H1 (cell line): ENCODE measurements around the gene PHF14. TPM values are rescaled to one million over a fixed set of nuclear protein-coding genes. Genes with fewer than 3 reads are reported as not detected.

Source experiments
- CTCF ChIA-PET: fragments of 300-600 bp; sonication (Branson Sonifier 250); formaldehyde crosslinking; loops from one replicate; lab custom pipeline; 2021; ENCODE audit not compliant: partially characterized antibody; lab: Charles Lee
- POLR2A ChIA-PET: fragments of 300-600 bp; sonication (Branson Sonifier 250); formaldehyde crosslinking; loops from one replicate; lab custom pipeline; 2021; ENCODE audit warnings: inconsistent platforms; ENCODE audit not compliant: partially characterized antibody; lab: Charles Lee
- DNase-seq, 2 experiments: peaks; one replicate each; pipeline versions ENCODE4 v3.0.0 to v3.0.0-alpha.2; 2010 to 2022; ENCODE audit warnings: low spot score in 2 of 2, low read depth in 1 of 2, mixed read lengths in 1 of 2
- FAIRE-seq: peaks from 2 replicates; lab custom pipeline; 2011; peaks lifted over from hg19 to GRCh38; lab: Jason Lieb, UNC
- H2AFZ ChIP-seq: 2 replicates; pipeline ENCODE4 v1.8.1; 2012; ENCODE audit warnings: low read length, inconsistent platforms
- H2AK5ac ChIP-seq: 2 replicates; pipeline ENCODE4 v1.6.1; 2013; ENCODE audit warnings: low read depth, low read length
- H2BK120ac ChIP-seq: replicated peaks from 2 replicates; pipeline ENCODE3; 2013; ENCODE audit warnings: low read depth, low read length, inconsistent platforms
- H2BK12ac ChIP-seq: 2 replicates; pipeline ENCODE4 v1.6.1; 2013; ENCODE audit warnings: low read depth, low read length
- H2BK15ac ChIP-seq: 2 replicates; pipeline ENCODE4 v1.6.1; 2013; ENCODE audit warnings: low read length
- H2BK20ac ChIP-seq: 2 replicates; pipeline ENCODE4 v1.6.1; 2013; ENCODE audit warnings: low read length
- H2BK5ac ChIP-seq: 2 replicates; pipeline ENCODE4 v1.6.1; 2013; ENCODE audit warnings: low read depth, low read length
- H3K14ac ChIP-seq: 2 replicates; pipeline ENCODE4 v1.6.1; 2013; ENCODE audit warnings: inconsistent platforms; ENCODE audit not compliant: insufficient read length
- H3K18ac ChIP-seq: 2 replicates; pipeline ENCODE4 v1.6.1; 2013; ENCODE audit warnings: low read length; ENCODE audit errors: extremely low read depth
- H3K23ac ChIP-seq: 2 replicates; pipeline ENCODE4 v1.6.1; 2013; ENCODE audit warnings: inconsistent platforms; ENCODE audit not compliant: insufficient read length
- H3K23me2 ChIP-seq: 2 replicates; pipeline ENCODE4 v1.6.1; 2013; ENCODE audit warnings: low read depth, low read length
- H3K27ac ChIP-seq: 2 replicates; pipeline ENCODE4 v1.6.1; 2011; ENCODE audit warnings: low read depth, low read length, inconsistent platforms
- H3K27me3 ChIP-seq, 4 experiments: replicated peaks in 1 of 4; 1 replicate in 1 of 4; 2 replicates in 3 of 4; pipeline versions ENCODE4 v1.6.1 to v1.8.1; 2011 to 2013; ENCODE audit warnings: low read length in 3 of 4, mild to moderate bottlenecking in 3 of 4, inconsistent platforms in 2 of 4, mixed read lengths in 2 of 4, moderate library complexity in 1 of 4; ENCODE audit not compliant: control insufficient read depth in 3 of 4, insufficient read depth in 3 of 4; ENCODE audit errors: extremely low read depth in 1 of 4
- H3K36me3 ChIP-seq, 4 experiments: 2 replicates each; pipeline versions ENCODE4 v1.6.1 to v1.8.1; 2011 to 2013; ENCODE audit warnings: mild to moderate bottlenecking in 4 of 4, low read length in 3 of 4, moderate library complexity in 2 of 4, control low read depth in 1 of 4, inconsistent platforms in 1 of 4; ENCODE audit not compliant: insufficient read depth in 4 of 4, control insufficient read depth in 2 of 4
- H3K4ac ChIP-seq: replicated peaks from 2 replicates; pipeline ENCODE3; 2013; ENCODE audit warnings: low read length, low read depth, mixed read lengths, inconsistent platforms; ENCODE audit not compliant: insufficient read length
- H3K4me1 ChIP-seq, 4 experiments: replicated peaks in 1 of 4; 1 replicate in 1 of 4; 2 replicates in 3 of 4; pipeline versions ENCODE4 v1.6.1 to v1.8.1; 2011 to 2013; ENCODE audit warnings: low read length in 3 of 4, inconsistent platforms in 2 of 4, mixed read lengths in 1 of 4; ENCODE audit not compliant: insufficient read depth in 4 of 4, control insufficient read depth in 3 of 4
- H3K4me2 ChIP-seq, 2 experiments: 2 replicates each; pipeline versions ENCODE4 v1.6.1 to v1.8.1; 2011 to 2013; ENCODE audit warnings: low read depth in 2 of 2, low read length in 2 of 2, control low read depth in 1 of 2, inconsistent platforms in 1 of 2, mild to moderate bottlenecking in 1 of 2; ENCODE audit not compliant: insufficient read depth in 1 of 2
- H3K4me3 ChIP-seq, 4 experiments: fragments of 200-600, 300-600 bp in 1 of 4; sonication (generic), shearing (Covaris generic), sonication (Bioruptor Twin) in 1 of 4; 2 replicates each; pipeline versions ENCODE4 v1.5.1 to v1.8.1; 2011 to 2016; ENCODE audit warnings: low read length in 4 of 4, low read depth in 3 of 4, control low read depth in 2 of 4, inconsistent platforms in 2 of 4, mild to moderate bottlenecking in 2 of 4, mixed read lengths in 1 of 4, moderate library complexity in 1 of 4; ENCODE audit not compliant: insufficient read depth in 2 of 4; ENCODE audit errors: extremely low read depth in 1 of 4
- H3K56ac ChIP-seq: replicated peaks from 2 replicates; pipeline ENCODE3; 2013; ENCODE audit warnings: low read depth, mild to moderate bottlenecking, mixed read lengths, low read length, inconsistent platforms; ENCODE audit not compliant: insufficient read length
- H3K79me1 ChIP-seq: 2 replicates; pipeline ENCODE4 v1.6.1; 2013; ENCODE audit warnings: low read depth, low read length, control low read depth
- H3K79me2 ChIP-seq, 2 experiments: 2 replicates each; pipeline versions ENCODE4 v1.6.1 to v1.8.1; 2012 to 2013; ENCODE audit warnings: low read length in 2 of 2, mild to moderate bottlenecking in 2 of 2, inconsistent platforms in 1 of 2; ENCODE audit not compliant: insufficient read depth in 2 of 2, control insufficient read depth in 1 of 2
- H3K9ac ChIP-seq, 4 experiments: replicated peaks in 1 of 4; 1 replicate in 1 of 4; 2 replicates in 3 of 4; pipeline versions ENCODE4 v1.6.1 to v1.8.1; 2011 to 2013; ENCODE audit warnings: low read depth in 3 of 4, low read length in 3 of 4, control low read depth in 2 of 4, mild to moderate bottlenecking in 2 of 4, moderate library complexity in 2 of 4, inconsistent platforms in 1 of 4; ENCODE audit errors: extremely low read depth in 1 of 4
- H3K9me3 ChIP-seq, 2 experiments: 2 replicates each; pipeline versions ENCODE4 v1.6.1 to v1.8.1; 2012 to 2013; ENCODE audit warnings: mild to moderate bottlenecking in 2 of 2, moderate library complexity in 2 of 2, control low read depth in 1 of 2, inconsistent platforms in 1 of 2, low read depth in 1 of 2, low read length in 1 of 2, mixed read lengths in 1 of 2; ENCODE audit not compliant: insufficient read depth in 2 of 2
- H4K20me1 ChIP-seq, 2 experiments: replicated peaks in 1 of 2; 2 replicates each; pipeline versions ENCODE3 to v1.8.1; 2011 to 2013; ENCODE audit warnings: inconsistent platforms in 2 of 2, low read length in 2 of 2, mild to moderate bottlenecking in 1 of 2; ENCODE audit not compliant: insufficient read depth in 2 of 2, control insufficient read depth in 1 of 2
- H4K5ac ChIP-seq: 2 replicates; pipeline ENCODE4 v1.6.1; 2013; ENCODE audit warnings: low read length, low read depth, mixed read lengths, inconsistent platforms; ENCODE audit not compliant: insufficient read length
- H4K8ac ChIP-seq: 2 replicates; pipeline ENCODE4 v1.8.0; 2013; ENCODE audit warnings: mild to moderate bottlenecking, moderate library complexity, low read length, inconsistent platforms; ENCODE audit not compliant: insufficient read depth; ENCODE audit errors: extremely low read depth
- H4K91ac ChIP-seq: replicated peaks from 2 replicates; pipeline ENCODE3; 2013; ENCODE audit warnings: low read length, mixed read lengths, inconsistent platforms; ENCODE audit not compliant: insufficient read length
- CBX5 ChIP-seq: fragments of 300-800, 300-1000 bp; sonication (generic); IDR thresholded peaks from 2 replicates; pipeline ENCODE4 v1.7.1; 2016; ENCODE audit warnings: antibody characterized with exemption, low read length, low read depth
- CHD2 ChIP-seq: IDR thresholded peaks from 2 replicates; pipeline ENCODE4 v1.6.1; 2012; ENCODE audit warnings: low read length, improper control_type of control experiment
- EP300 ChIP-seq, 2 experiments: IDR thresholded peaks; 1 replicate in 1 of 2; 2 replicates in 1 of 2; pipeline ENCODE4 v1.6.1; 2011 to 2012; ENCODE audit warnings: low read depth in 2 of 2, low read length in 2 of 2, mild to moderate bottlenecking in 2 of 2, borderline replicate concordance in 1 of 2, inconsistent platforms in 1 of 2, moderate library complexity in 1 of 2
- SAP30 ChIP-seq: fragments of 300-600 bp; sonication (generic); IDR thresholded peaks from 2 replicates; pipeline ENCODE4 v1.7.1; 2012; ENCODE audit warnings: low read length, moderate library complexity, mild to moderate bottlenecking, inconsistent platforms; ENCODE audit not compliant: insufficient read depth, insufficient replicate concordance
- SRF ChIP-seq: IDR thresholded peaks from 2 replicates; pipeline ENCODE4 v1.6.1; 2011; ENCODE audit warnings: mild to moderate bottlenecking, low read depth, low read length, moderate library complexity
- polyA plus RNA-seq, 7 experiments: library from polyadenylated mRNA; depleted of rRNA in 3 of 7; stranded (reverse) in 5 of 7; unstranded in 2 of 7; fragments of >200 nt in 5 of 7; fragments of 200-250 nt in 2 of 7; gene quantifications; 1 replicate in 5 of 7; 2 replicates in 1 of 7; 4 replicates in 1 of 7; pipeline versions ENCODE4 v1.2.1 to v1.2.3, GENCODE V29; 2011 to 2013; ENCODE audit warnings: missing spikeins in 2 of 7, mixed read lengths in 2 of 7
- total RNA-seq: library from RNA; stranded (reverse); fragmentation: NEBNext Ultra II Directional; extraction: Animal tissue kit (Norgen Biotek cat#: 25700); gene quantifications from 2 replicates; pipeline ENCODE4 v1.2.1, GENCODE V29; 2021
- TF ChIP-seq, protein P1 (sequence below): IDR thresholded peaks from 2 replicates; pipeline ENCODE4 v1.6.1; 2012; ENCODE audit warnings: inconsistent platforms

PHF14 gene
- total and polyA plus RNA-seq, 2 of the 8 experiments (the other 6 are each of a cell fraction or from before 2014, with no cell fraction given): 17.9 to 70.6 TPM

DNA sequence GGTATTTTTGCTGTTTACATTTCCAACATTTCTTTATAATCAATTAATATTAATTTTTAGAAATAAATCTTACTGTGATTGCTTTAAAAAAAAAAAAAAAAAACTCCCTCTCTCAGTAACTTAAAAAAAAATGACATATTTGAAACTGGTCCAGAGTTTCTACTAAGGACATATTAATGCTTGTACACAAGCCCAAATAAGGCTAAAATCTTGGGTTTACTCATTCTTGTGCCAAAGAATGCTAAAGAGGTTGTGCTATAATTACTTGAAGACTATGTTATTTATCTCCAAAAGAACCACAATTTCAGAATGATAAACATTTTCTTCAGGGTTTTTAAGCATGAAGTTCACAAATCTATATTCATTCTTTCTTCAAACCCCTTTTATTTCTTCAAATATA is 39.4 kb upstream of the PHF14 start:
- FAIRE-seq: no peak
- peaks cover 2 to 66% (median 33%) of the 10 kb centered on the region in 4 experiments; a peak in 6 of 8 replicates for H3K36me3 ChIP-seq
- no peak overlapping the region for H2BK15ac ChIP-seq
- H3K4me2 ChIP-seq: no peak overlapping the region
- POLR2A ChIA-PET: no interaction called here
- H2BK120ac ChIP-seq: no peak overlapping the region
- H4K91ac ChIP-seq: no peak overlapping the region
- no peak overlapping the region for H3K4ac ChIP-seq
- DNase-seq: no peak
- H3K56ac ChIP-seq: no peak overlapping the region
- H3K14ac ChIP-seq: no peak overlapping the region
- TF ChIP-seq CBX5: no peak
- TF ChIP-seq EP300 (IDR thresholded peaks at IDR 0.05; ENCODE audit: borderline replicate concordance in 1 of 2, low read depth in 2 of 2, low read length in 2 of 2): no peak
- TF ChIP-seq CHD2: no peak
- TF ChIP-seq, protein P1, sequence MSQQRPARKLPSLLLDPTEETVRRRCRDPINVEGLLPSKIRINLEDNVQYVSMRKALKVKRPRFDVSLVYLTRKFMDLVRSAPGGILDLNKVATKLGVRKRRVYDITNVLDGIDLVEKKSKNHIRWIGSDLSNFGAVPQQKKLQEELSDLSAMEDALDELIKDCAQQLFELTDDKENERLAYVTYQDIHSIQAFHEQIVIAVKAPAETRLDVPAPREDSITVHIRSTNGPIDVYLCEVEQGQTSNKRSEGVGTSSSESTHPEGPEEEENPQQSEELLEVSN: no peak
- no peak for TF ChIP-seq SRF
- TF ChIP-seq SAP30: no peak
- H3K9ac ChIP-seq: no peak overlapping the region
- H3K4me1 ChIP-seq: peaks cover 0 to 14% (median 8%) of the 10 kb centered on the region in 4 experiments; a peak in 2 of 7 replicates
- CTCF ChIA-PET: no interaction called here
- no peaks in the 10 kb centered on the region for H3K27me3 ChIP-seq
- no peak overlapping the region for H4K5ac ChIP-seq
- H3K27ac ChIP-seq: no peak overlapping the region
- no peaks in the 10 kb centered on the region for H3K9me3 ChIP-seq
- no peaks in the 10 kb centered on the region for H3K23me2 ChIP-seq
- no peak overlapping the region for H3K4me3 ChIP-seq
- H3K18ac ChIP-seq: no peak overlapping the region
- H4K20me1 ChIP-seq: peaks cover 0 to 2% of the 10 kb centered on the region in 2 experiments
- no peak overlapping the region for H2AFZ ChIP-seq
- H4K8ac ChIP-seq: no peak overlapping the region
- H3K23ac ChIP-seq: no peak overlapping the region
- H2BK12ac ChIP-seq: no peak overlapping the region
- peaks cover 8 to 43% of the 10 kb centered on the region in 2 experiments for H3K79me2 ChIP-seq
- H2BK5ac ChIP-seq: no peak overlapping the region
- H3K79me1 ChIP-seq: no peaks in the 10 kb centered on the region; the same call in 1 of the 2 replicates
- H2BK20ac ChIP-seq: no peak overlapping the region
- no peak overlapping the region for H2AK5ac ChIP-seq
